ENCODE data around the gene FKRP. TPM values are rescaled to one million over a fixed set of nuclear protein-coding genes. Genes with fewer than 3 reads are reported as not detected.
A peak's percentile ranks its signal among the peaks of the same experiment; 100 is the strongest.
"Not testable (repeated sequence)": the region's sequence is repeated elsewhere in the genome, so short reads cannot be mapped to it uniquely, and the experiment has no call there.

Gene FKRP
- total RNA-seq, 6 experiments from 2014 or later = 31.4 to 36.8 (median 33.2) TPM

DNA sequence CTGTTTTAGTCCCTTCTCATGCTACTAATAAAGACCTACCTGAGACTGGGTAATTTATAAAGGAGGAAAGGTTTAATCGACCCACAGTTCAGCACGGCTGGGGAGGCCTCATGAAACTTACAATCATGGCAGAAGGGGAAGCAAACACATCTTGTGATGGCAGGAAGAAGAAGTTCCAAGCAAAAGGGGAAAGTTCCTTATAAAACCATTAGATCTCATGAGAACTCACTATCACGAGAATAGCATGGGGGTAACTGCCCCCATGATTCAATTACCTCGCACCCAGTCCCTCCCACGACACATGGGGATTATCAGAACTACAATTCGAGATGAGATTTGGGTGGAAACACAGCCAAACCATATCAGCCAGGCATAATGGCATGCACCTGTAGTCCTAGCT is 13.3 kb downstream of the FKRP start:
- Mint-ChIP-seq H3K9me3 (no peaks in the 10 kb centered on the region), H3K27ac (peak overlapping the region; percentile 91), H3K4me1 (ENCODE audit: low read depth) (peaks cover 37% of the 10 kb centered on the region), H3K27me3 (ENCODE audit: insufficient read depth) (no peaks in the 10 kb centered on the region; the same call in 1 of the 2 replicates), H3K36me3 (ENCODE audit: low read depth) (no peaks in the 10 kb centered on the region), H3K4me3 (no peak overlapping the region)
- TF ChIP-seq, protein P1, sequence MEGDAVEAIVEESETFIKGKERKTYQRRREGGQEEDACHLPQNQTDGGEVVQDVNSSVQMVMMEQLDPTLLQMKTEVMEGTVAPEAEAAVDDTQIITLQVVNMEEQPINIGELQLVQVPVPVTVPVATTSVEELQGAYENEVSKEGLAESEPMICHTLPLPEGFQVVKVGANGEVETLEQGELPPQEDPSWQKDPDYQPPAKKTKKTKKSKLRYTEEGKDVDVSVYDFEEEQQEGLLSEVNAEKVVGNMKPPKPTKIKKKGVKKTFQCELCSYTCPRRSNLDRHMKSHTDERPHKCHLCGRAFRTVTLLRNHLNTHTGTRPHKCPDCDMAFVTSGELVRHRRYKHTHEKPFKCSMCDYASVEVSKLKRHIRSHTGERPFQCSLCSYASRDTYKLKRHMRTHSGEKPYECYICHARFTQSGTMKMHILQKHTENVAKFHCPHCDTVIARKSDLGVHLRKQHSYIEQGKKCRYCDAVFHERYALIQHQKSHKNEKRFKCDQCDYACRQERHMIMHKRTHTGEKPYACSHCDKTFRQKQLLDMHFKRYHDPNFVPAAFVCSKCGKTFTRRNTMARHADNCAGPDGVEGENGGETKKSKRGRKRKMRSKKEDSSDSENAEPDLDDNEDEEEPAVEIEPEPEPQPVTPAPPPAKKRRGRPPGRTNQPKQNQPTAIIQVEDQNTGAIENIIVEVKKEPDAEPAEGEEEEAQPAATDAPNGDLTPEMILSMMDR (IDR thresholded peaks at IDR 0.05) = no peak
- DNase-seq = no peak

DNA sequence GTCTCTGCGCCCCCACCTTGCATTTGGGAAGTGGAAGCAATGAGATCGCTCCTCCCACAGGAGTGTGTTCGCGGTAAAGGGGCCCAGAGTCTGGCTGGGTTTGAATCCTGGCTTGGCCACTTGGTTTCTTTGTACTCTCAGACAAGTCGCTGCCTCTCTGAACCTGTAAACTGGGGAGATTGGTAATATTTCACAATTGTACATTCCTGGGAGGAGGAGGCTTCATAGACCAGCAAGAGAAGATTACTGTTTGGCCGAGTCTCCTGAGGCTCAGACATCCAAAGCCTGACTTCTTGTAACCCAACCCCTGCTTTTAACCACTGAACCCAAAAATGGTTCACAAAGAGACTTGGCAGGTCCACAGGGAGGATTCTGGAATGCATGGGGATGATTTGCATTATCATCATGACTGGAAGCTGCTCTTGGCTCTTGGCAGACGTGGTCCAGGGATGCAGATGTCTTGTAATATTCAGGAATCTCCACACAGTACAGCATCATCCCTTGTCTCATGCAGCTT is 14.0 kb downstream of the FKRP start:
- no peaks in the 10 kb centered on the region for H3K9me3 Mint-ChIP-seq
- DNase-seq = peak; percentile 94
- peak overlapping the region; percentile 19; the same call in 1 of the 2 replicates for H3K4me3 Mint-ChIP-seq
- H3K27ac Mint-ChIP-seq = peak overlapping the region; percentile 91
- H3K27me3 Mint-ChIP-seq (ENCODE audit: insufficient read depth) = no peaks in the 10 kb centered on the region; the same call in 1 of the 2 replicates
- TF ChIP-seq, protein P1 (IDR thresholded peaks at IDR 0.05) = no peak
- peaks cover 34% of the 10 kb centered on the region for H3K4me1 Mint-ChIP-seq (ENCODE audit: low read depth)
- no peaks in the 10 kb centered on the region for H3K36me3 Mint-ChIP-seq (ENCODE audit: low read depth)

DNA sequence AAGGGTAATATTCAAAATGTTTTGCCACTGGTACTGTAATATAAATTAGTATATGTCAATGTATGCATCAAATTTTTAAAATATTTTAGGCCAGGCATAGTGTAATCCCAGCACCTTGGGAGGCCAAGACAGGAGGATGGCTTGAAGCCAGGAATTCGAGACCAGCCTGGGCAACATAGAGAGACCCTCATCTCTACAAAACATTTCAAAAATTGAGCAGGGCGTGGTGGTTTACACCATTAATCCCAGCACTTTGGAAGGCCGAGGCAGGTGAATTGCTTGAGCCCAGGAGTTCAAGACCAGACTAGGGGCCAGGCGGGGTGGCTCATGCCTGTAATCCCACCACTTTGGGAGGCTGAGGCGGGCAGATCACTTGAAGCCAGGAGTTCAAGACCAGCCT is 14.5 kb downstream of the FKRP start:
- no peak for DNase-seq
- H3K27ac Mint-ChIP-seq = peak overlapping the region; percentile 91
- H3K4me1 Mint-ChIP-seq (ENCODE audit: low read depth) = peaks cover 29% of the 10 kb centered on the region
- H3K27me3 Mint-ChIP-seq (ENCODE audit: insufficient read depth) = no peaks in the 10 kb centered on the region; the same call in 1 of the 2 replicates
- peak overlapping the region; percentile 19; the same call in 1 of the 2 replicates for H3K4me3 Mint-ChIP-seq
- no peaks in the 10 kb centered on the region for H3K9me3 Mint-ChIP-seq
- no peaks in the 10 kb centered on the region for H3K36me3 Mint-ChIP-seq (ENCODE audit: low read depth)
- TF ChIP-seq, protein P1 (IDR thresholded peaks at IDR 0.05) = no peak

DNA sequence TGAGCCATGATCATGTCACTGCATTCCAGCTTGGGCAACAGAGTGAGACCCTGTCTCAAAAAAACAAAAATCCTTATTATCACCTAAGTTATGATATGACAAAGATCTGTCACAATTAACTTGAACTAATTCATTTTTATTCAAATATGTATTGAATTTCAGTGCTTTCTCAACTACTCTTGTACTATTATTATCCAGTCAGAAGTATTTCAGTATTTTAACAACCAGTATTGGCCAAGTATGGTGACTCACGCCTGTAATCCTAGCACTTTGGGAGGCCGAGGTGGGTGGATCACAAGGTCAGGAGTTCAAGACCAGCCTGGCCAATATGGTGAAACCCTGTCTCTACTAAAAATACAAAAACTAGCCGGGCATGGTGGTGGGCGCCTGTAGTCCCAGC is 15.0 kb downstream of the FKRP start:
- DNase-seq; H3K27me3 Mint-ChIP-seq (ENCODE audit: insufficient read depth): not testable (repeated sequence)
- peak overlapping the region; percentile 91 for H3K27ac Mint-ChIP-seq

DNA sequence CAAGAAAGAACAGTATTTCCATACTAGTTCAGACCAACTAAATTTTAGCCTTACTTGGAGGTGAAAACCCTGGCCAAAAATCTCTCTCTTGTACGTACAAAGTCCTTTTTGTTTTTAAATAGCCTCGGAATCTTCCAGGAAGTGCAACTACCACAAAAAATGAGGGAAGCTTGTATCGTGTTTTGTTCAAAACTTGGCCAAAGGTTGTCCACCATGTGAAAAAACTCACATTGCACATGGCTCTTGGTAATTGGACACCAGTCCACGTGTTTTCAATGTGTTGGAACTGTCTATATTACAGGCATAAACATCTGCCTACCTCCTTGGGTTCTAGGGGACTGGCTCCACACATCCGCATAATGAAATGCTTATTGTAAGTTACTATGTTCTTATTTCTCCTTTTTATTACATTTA is 15.6 kb downstream of the FKRP start:
- Mint-ChIP-seq H3K4me1 (ENCODE audit: low read depth) (peaks cover 29% of the 10 kb centered on the region), H3K27ac (peak overlapping the region; percentile 91), H3K27me3 (ENCODE audit: insufficient read depth) (no peaks in the 10 kb centered on the region; the same call in 1 of the 2 replicates), H3K36me3 (ENCODE audit: low read depth) (0 out of 2 replicates have a peak, but pooled peaks cover under 1% of the 10 kb centered on the region), H3K4me3 (no peak overlapping the region), H3K9me3 (no peaks in the 10 kb centered on the region)
- DNase-seq = peak; percentile 22
- TF ChIP-seq, protein P1 (IDR thresholded peaks at IDR 0.05) = no peak

More for the DNA sequence above, 15.0 kb downstream of the FKRP start:
- not testable (repeated sequence) for H3K9me3 Mint-ChIP-seq; H3K36me3 Mint-ChIP-seq (ENCODE audit: low read depth); H3K4me3 Mint-ChIP-seq
- peaks cover 29% of the 10 kb centered on the region for H3K4me1 Mint-ChIP-seq (ENCODE audit: low read depth)

DNA sequence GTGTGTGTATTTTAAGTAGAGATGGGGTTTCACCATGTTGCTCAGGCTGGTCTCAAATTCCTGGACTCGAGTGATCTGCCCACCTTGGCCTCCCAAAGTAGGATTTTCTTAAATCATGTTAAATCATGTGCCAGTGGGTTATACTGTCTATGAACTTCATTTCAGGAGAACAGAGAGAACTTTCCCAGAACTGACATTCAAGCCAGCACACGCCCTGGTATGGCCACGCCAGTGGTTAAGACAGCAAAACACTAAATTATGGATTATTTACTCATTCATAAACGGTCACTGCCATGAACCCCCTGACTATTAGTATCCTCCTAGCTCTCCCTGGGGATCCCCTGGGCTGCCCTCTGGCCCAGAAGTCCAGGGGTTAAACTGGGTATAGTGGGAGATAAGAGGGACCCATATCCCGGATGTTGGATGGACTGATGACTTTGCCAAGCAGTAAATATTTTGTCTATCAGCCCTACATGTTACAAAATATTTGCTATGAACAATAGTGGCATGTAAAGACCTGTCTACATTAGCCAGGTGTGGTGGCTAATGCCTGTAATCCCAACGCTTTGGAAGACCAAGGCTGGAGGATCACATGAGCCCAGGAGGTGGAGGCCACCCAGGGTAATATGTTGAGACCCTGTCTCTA is 16.5 kb downstream of the FKRP start:
- Mint-ChIP-seq H3K27me3 (ENCODE audit: insufficient read depth) (no peaks in the 10 kb centered on the region), H3K36me3 (ENCODE audit: low read depth) (peaks cover 6% of the 10 kb centered on the region; the same call in 1 of the 2 replicates), H3K4me1 (ENCODE audit: low read depth) (peaks cover 29% of the 10 kb centered on the region), H3K9me3 (no peaks in the 10 kb centered on the region), H3K4me3 (no peak overlapping the region), H3K27ac (no peak overlapping the region)
- no peak for DNase-seq
- TF ChIP-seq, protein P1 (IDR thresholded peaks at IDR 0.05) = no peak

Measured in HFFc6 (cell line).